Erythroblast (primary cell): ENCODE results near the gene GCN1.

Experiments used
- GATA1 ChIP-seq: IDR thresholded peaks from 2 replicates; pipeline ENCODE4 v1.6.1; 2011; ENCODE audit warnings: low read depth, mild to moderate bottlenecking, control low read depth, low read length, moderate library complexity
- POLR2A ChIP-seq: IDR thresholded peaks from 2 replicates; pipeline ENCODE4 v1.6.1; 2011; ENCODE audit warnings: mild to moderate bottlenecking, low read length

DNA sequence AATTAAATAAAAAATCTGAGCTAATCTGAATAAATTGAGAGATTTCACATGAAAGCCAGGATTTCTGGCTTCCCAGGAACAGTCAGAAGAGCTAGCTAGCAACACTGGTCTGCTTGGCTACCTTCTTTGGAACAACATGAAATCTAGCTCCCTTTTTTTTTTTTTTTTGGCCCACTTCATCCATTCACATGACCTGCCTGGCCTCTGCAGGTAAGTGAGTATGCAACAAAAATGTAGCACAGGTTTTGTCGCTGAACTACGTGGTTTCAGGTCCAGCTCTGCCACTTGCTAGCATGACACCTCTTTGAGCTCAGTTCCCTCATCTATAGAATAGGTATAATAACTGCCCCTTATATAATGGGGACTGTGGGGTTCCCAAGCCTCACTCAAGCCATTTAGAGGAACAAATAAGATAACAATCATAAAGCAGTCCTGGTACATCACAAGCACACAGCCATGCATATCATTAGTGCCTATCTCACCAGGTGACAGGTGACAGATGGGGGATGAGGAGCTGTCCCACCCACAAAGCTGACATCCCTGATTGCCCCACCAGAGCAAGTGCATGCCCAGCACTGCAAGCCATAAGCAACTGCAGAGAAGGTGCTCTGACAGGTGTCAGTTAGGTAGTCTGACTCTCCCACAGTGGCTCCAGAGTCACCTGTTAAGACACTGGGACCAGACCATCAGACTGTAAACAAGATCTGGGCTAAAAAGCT is 45.4 kb upstream of the GCN1 start:
- TF ChIP-seq POLR2A (no peak), GATA1 (no peak)
